H1 (cell line): ENCODE data around the gene GABRB2. TPM values are rescaled to one million over a fixed set of nuclear protein-coding genes. Genes with fewer than 3 reads are reported as not detected.

Source experiments
- CTCF ChIA-PET: fragments of 300-600 bp; sonication (Branson Sonifier 250); formaldehyde crosslinking; loops from one replicate; lab custom pipeline; 2021; ENCODE audit not compliant: partially characterized antibody; lab: Charles Lee
- POLR2A ChIA-PET: fragments of 300-600 bp; sonication (Branson Sonifier 250); formaldehyde crosslinking; loops from one replicate; lab custom pipeline; 2021; ENCODE audit warnings: inconsistent platforms; ENCODE audit not compliant: partially characterized antibody; lab: Charles Lee
- DNase-seq, 2 experiments: peaks; one replicate each; pipeline versions ENCODE4 v3.0.0 to v3.0.0-alpha.2; 2010 to 2022; ENCODE audit warnings: low spot score in 2 of 2, low read depth in 1 of 2, mixed read lengths in 1 of 2
- FAIRE-seq: peaks from 2 replicates; lab custom pipeline; 2011; peaks lifted over from hg19 to GRCh38; lab: Jason Lieb, UNC
- H2AFZ ChIP-seq: 2 replicates; pipeline ENCODE4 v1.8.1; 2012; ENCODE audit warnings: low read length, inconsistent platforms
- H2AK5ac ChIP-seq: 2 replicates; pipeline ENCODE4 v1.6.1; 2013; ENCODE audit warnings: low read depth, low read length
- H2BK120ac ChIP-seq: replicated peaks from 2 replicates; pipeline ENCODE3; 2013; ENCODE audit warnings: low read depth, low read length, inconsistent platforms
- H2BK12ac ChIP-seq: 2 replicates; pipeline ENCODE4 v1.6.1; 2013; ENCODE audit warnings: low read depth, low read length
- H2BK15ac ChIP-seq: 2 replicates; pipeline ENCODE4 v1.6.1; 2013; ENCODE audit warnings: low read length
- H2BK20ac ChIP-seq: 2 replicates; pipeline ENCODE4 v1.6.1; 2013; ENCODE audit warnings: low read length
- H2BK5ac ChIP-seq: 2 replicates; pipeline ENCODE4 v1.6.1; 2013; ENCODE audit warnings: low read depth, low read length
- H3K14ac ChIP-seq: 2 replicates; pipeline ENCODE4 v1.6.1; 2013; ENCODE audit warnings: inconsistent platforms; ENCODE audit not compliant: insufficient read length
- H3K18ac ChIP-seq: 2 replicates; pipeline ENCODE4 v1.6.1; 2013; ENCODE audit warnings: low read length; ENCODE audit errors: extremely low read depth
- H3K23ac ChIP-seq: 2 replicates; pipeline ENCODE4 v1.6.1; 2013; ENCODE audit warnings: inconsistent platforms; ENCODE audit not compliant: insufficient read length
- H3K23me2 ChIP-seq: 2 replicates; pipeline ENCODE4 v1.6.1; 2013; ENCODE audit warnings: low read depth, low read length
- H3K27ac ChIP-seq: 2 replicates; pipeline ENCODE4 v1.6.1; 2011; ENCODE audit warnings: low read depth, low read length, inconsistent platforms
- H3K27me3 ChIP-seq, 4 experiments: replicated peaks in 1 of 4; 1 replicate in 1 of 4; 2 replicates in 3 of 4; pipeline versions ENCODE4 v1.6.1 to v1.8.1; 2011 to 2013; ENCODE audit warnings: low read length in 3 of 4, mild to moderate bottlenecking in 3 of 4, inconsistent platforms in 2 of 4, mixed read lengths in 2 of 4, moderate library complexity in 1 of 4; ENCODE audit not compliant: control insufficient read depth in 3 of 4, insufficient read depth in 3 of 4; ENCODE audit errors: extremely low read depth in 1 of 4
- H3K36me3 ChIP-seq, 4 experiments: 2 replicates each; pipeline versions ENCODE4 v1.6.1 to v1.8.1; 2011 to 2013; ENCODE audit warnings: mild to moderate bottlenecking in 4 of 4, low read length in 3 of 4, moderate library complexity in 2 of 4, control low read depth in 1 of 4, inconsistent platforms in 1 of 4; ENCODE audit not compliant: insufficient read depth in 4 of 4, control insufficient read depth in 2 of 4
- H3K4ac ChIP-seq: replicated peaks from 2 replicates; pipeline ENCODE3; 2013; ENCODE audit warnings: low read length, low read depth, mixed read lengths, inconsistent platforms; ENCODE audit not compliant: insufficient read length
- H3K4me1 ChIP-seq, 4 experiments: replicated peaks in 1 of 4; 1 replicate in 1 of 4; 2 replicates in 3 of 4; pipeline versions ENCODE4 v1.6.1 to v1.8.1; 2011 to 2013; ENCODE audit warnings: low read length in 3 of 4, inconsistent platforms in 2 of 4, mixed read lengths in 1 of 4; ENCODE audit not compliant: insufficient read depth in 4 of 4, control insufficient read depth in 3 of 4
- H3K4me2 ChIP-seq, 2 experiments: 2 replicates each; pipeline versions ENCODE4 v1.6.1 to v1.8.1; 2011 to 2013; ENCODE audit warnings: low read depth in 2 of 2, low read length in 2 of 2, control low read depth in 1 of 2, inconsistent platforms in 1 of 2, mild to moderate bottlenecking in 1 of 2; ENCODE audit not compliant: insufficient read depth in 1 of 2
- H3K4me3 ChIP-seq, 4 experiments: fragments of 200-600, 300-600 bp in 1 of 4; sonication (generic), shearing (Covaris generic), sonication (Bioruptor Twin) in 1 of 4; 2 replicates each; pipeline versions ENCODE4 v1.5.1 to v1.8.1; 2011 to 2016; ENCODE audit warnings: low read length in 4 of 4, low read depth in 3 of 4, control low read depth in 2 of 4, inconsistent platforms in 2 of 4, mild to moderate bottlenecking in 2 of 4, mixed read lengths in 1 of 4, moderate library complexity in 1 of 4; ENCODE audit not compliant: insufficient read depth in 2 of 4; ENCODE audit errors: extremely low read depth in 1 of 4
- H3K56ac ChIP-seq: replicated peaks from 2 replicates; pipeline ENCODE3; 2013; ENCODE audit warnings: low read depth, mild to moderate bottlenecking, mixed read lengths, low read length, inconsistent platforms; ENCODE audit not compliant: insufficient read length
- H3K79me1 ChIP-seq: 2 replicates; pipeline ENCODE4 v1.6.1; 2013; ENCODE audit warnings: low read depth, low read length, control low read depth
- H3K79me2 ChIP-seq, 2 experiments: 2 replicates each; pipeline versions ENCODE4 v1.6.1 to v1.8.1; 2012 to 2013; ENCODE audit warnings: low read length in 2 of 2, mild to moderate bottlenecking in 2 of 2, inconsistent platforms in 1 of 2; ENCODE audit not compliant: insufficient read depth in 2 of 2, control insufficient read depth in 1 of 2
- H3K9ac ChIP-seq, 4 experiments: replicated peaks in 1 of 4; 1 replicate in 1 of 4; 2 replicates in 3 of 4; pipeline versions ENCODE4 v1.6.1 to v1.8.1; 2011 to 2013; ENCODE audit warnings: low read depth in 3 of 4, low read length in 3 of 4, control low read depth in 2 of 4, mild to moderate bottlenecking in 2 of 4, moderate library complexity in 2 of 4, inconsistent platforms in 1 of 4; ENCODE audit errors: extremely low read depth in 1 of 4
- H3K9me3 ChIP-seq, 2 experiments: 2 replicates each; pipeline versions ENCODE4 v1.6.1 to v1.8.1; 2012 to 2013; ENCODE audit warnings: mild to moderate bottlenecking in 2 of 2, moderate library complexity in 2 of 2, control low read depth in 1 of 2, inconsistent platforms in 1 of 2, low read depth in 1 of 2, low read length in 1 of 2, mixed read lengths in 1 of 2; ENCODE audit not compliant: insufficient read depth in 2 of 2
- H4K20me1 ChIP-seq, 2 experiments: replicated peaks in 1 of 2; 2 replicates each; pipeline versions ENCODE3 to v1.8.1; 2011 to 2013; ENCODE audit warnings: inconsistent platforms in 2 of 2, low read length in 2 of 2, mild to moderate bottlenecking in 1 of 2; ENCODE audit not compliant: insufficient read depth in 2 of 2, control insufficient read depth in 1 of 2
- H4K5ac ChIP-seq: 2 replicates; pipeline ENCODE4 v1.6.1; 2013; ENCODE audit warnings: low read length, low read depth, mixed read lengths, inconsistent platforms; ENCODE audit not compliant: insufficient read length
- H4K8ac ChIP-seq: 2 replicates; pipeline ENCODE4 v1.8.0; 2013; ENCODE audit warnings: mild to moderate bottlenecking, moderate library complexity, low read length, inconsistent platforms; ENCODE audit not compliant: insufficient read depth; ENCODE audit errors: extremely low read depth
- H4K91ac ChIP-seq: replicated peaks from 2 replicates; pipeline ENCODE3; 2013; ENCODE audit warnings: low read length, mixed read lengths, inconsistent platforms; ENCODE audit not compliant: insufficient read length
- BACH1 ChIP-seq: IDR thresholded peaks from 2 replicates; pipeline ENCODE4 v1.6.1; 2012; ENCODE audit warnings: low read length, improper control_type of control experiment
- CBX5 ChIP-seq: fragments of 300-800, 300-1000 bp; sonication (generic); IDR thresholded peaks from 2 replicates; pipeline ENCODE4 v1.7.1; 2016; ENCODE audit warnings: antibody characterized with exemption, low read length, low read depth
- CEBPB ChIP-seq: IDR thresholded peaks from 2 replicates; pipeline ENCODE4 v1.6.1; 2012; ENCODE audit warnings: low read depth, low read length
- CTCF ChIP-seq, 3 experiments: IDR thresholded peaks; 1 replicate in 2 of 3; 2 replicates in 1 of 3; pipeline versions ENCODE4 v1.5.1 to v1.6.1; 2011; ENCODE audit warnings: low read length in 3 of 3, mild to moderate bottlenecking in 3 of 3, inconsistent platforms in 2 of 3, low read depth in 1 of 3, moderate library complexity in 1 of 3; ENCODE audit not compliant: insufficient read depth in 1 of 3; ENCODE audit errors: control extremely low read depth in 1 of 3
- EZH2 ChIP-seq: fragments of 200-600 bp; sonication (generic); IDR thresholded peaks from 2 replicates; pipeline ENCODE4 v1.7.1; 2012; ENCODE audit warnings: low read depth, mild to moderate bottlenecking, moderate library complexity, low read length, inconsistent platforms; ENCODE audit not compliant: severe bottlenecking
- FOSL1 ChIP-seq: IDR thresholded peaks from 2 replicates; pipeline ENCODE4 v1.6.1; 2011; ENCODE audit warnings: mild to moderate bottlenecking, low read depth, low read length, moderate library complexity; ENCODE audit not compliant: insufficient read depth
- KDM5A ChIP-seq: fragments of 200-600 bp; IDR thresholded peaks from 2 replicates; pipeline ENCODE4 v1.7.1; 2012; ENCODE audit warnings: mild to moderate bottlenecking, low read length, inconsistent platforms, mixed read lengths
- MAFK ChIP-seq: IDR thresholded peaks from 2 replicates; pipeline ENCODE4 v1.6.1; 2012; ENCODE audit warnings: low read depth, mild to moderate bottlenecking, improper control_type of control experiment, low read length
- MAX ChIP-seq: IDR thresholded peaks from 2 replicates; pipeline ENCODE4 v1.6.1; 2012; ENCODE audit warnings: inconsistent platforms
- NRF1 ChIP-seq: IDR thresholded peaks from 2 replicates; pipeline ENCODE4 v1.6.1; 2011; ENCODE audit warnings: mild to moderate bottlenecking, low read depth, low read length, improper control_type of control experiment
- POLR2AphosphoS5 ChIP-seq: IDR thresholded peaks from 2 replicates; pipeline ENCODE4 v1.6.1; 2011; ENCODE audit warnings: low read depth, low read length
- SUZ12 ChIP-seq: fragments of 200-600 bp; sonication (generic); IDR thresholded peaks from 2 replicates; pipeline ENCODE4 v1.6.1; 2012; ENCODE audit warnings: mild to moderate bottlenecking, inconsistent platforms, low read length, moderate library complexity, mixed read lengths
- ZNF274 ChIP-seq: IDR thresholded peaks from 2 replicates; pipeline ENCODE4 v1.7.0; 2012; ENCODE audit warnings: low read length, borderline replicate concordance; ENCODE audit errors: extremely low read depth
- polyA plus RNA-seq, 7 experiments: library from polyadenylated mRNA; depleted of rRNA in 3 of 7; stranded (reverse) in 5 of 7; unstranded in 2 of 7; fragments of >200 nt in 5 of 7; fragments of 200-250 nt in 2 of 7; gene quantifications; 1 replicate in 5 of 7; 2 replicates in 1 of 7; 4 replicates in 1 of 7; pipeline versions ENCODE4 v1.2.1 to v1.2.3, GENCODE V29; 2011 to 2013; ENCODE audit warnings: missing spikeins in 2 of 7, mixed read lengths in 2 of 7
- total RNA-seq: library from RNA; stranded (reverse); fragmentation: NEBNext Ultra II Directional; extraction: Animal tissue kit (Norgen Biotek cat#: 25700); gene quantifications from 2 replicates; pipeline ENCODE4 v1.2.1, GENCODE V29; 2021

Gene GABRB2
- total and polyA plus RNA-seq, 2 of the 8 experiments (the other 6 are each of a cell fraction or from before 2014, with no cell fraction given): 0.54 to 1.9 TPM

- DNase-seq (no peak), FAIRE-seq (no peak)
- Histone ChIP-seq H3K9me3 (no peaks in the 10 kb centered on the region), H3K4ac (no peak overlapping the region), H2BK5ac (no peak overlapping the region), H3K79me1 (no peaks in the 10 kb centered on the region), H4K8ac (no peak overlapping the region), H2BK15ac (no peak overlapping the region), H3K27ac (no peak overlapping the region), H3K27me3 (no peaks in the 10 kb centered on the region), H4K20me1 (no peaks in the 10 kb centered on the region), H3K14ac (no peak overlapping the region), H2BK120ac (no peak overlapping the region), H4K5ac (no peak overlapping the region), H3K4me3 (no peak overlapping the region), H2AFZ (no peak overlapping the region), H3K56ac (no peak overlapping the region), H2BK12ac (no peak overlapping the region), H2BK20ac (no peak overlapping the region), H3K4me1 (no peaks in the 10 kb centered on the region), H3K36me3 (no peaks in the 10 kb centered on the region), H4K91ac (no peak overlapping the region), H3K23ac (no peak overlapping the region), H3K23me2 (no peaks in the 10 kb centered on the region), H2AK5ac (no peak overlapping the region), H3K9ac (no peak overlapping the region), H3K4me2 (no peak overlapping the region), H3K79me2 (no peaks in the 10 kb centered on the region), H3K18ac (no peak overlapping the region)
- ChIA-PET POLR2A (no interaction called here), CTCF (interaction anchor here (0.6 to 1.1 kb wide), 2 partner anchors 16 to 62 kb away, joined by 3 to 4 read pairs; no protein-coding TSS in a partner anchor)
- TF ChIP-seq CBX5 (no peak), POLR2AphosphoS5 (no peak), NRF1 (no peak), CEBPB (no peak), EZH2 (no peak), MAX (no peak), ZNF274 (no peak), CTCF (IDR thresholded peaks at IDR 0.05; ENCODE audit: control extremely low read depth in 1 of 3, insufficient read depth in 1 of 3, low read depth in 1 of 3, low read length in 3 of 3) (no peak), SUZ12 (no peak), MAFK (no peak), BACH1 (no peak), KDM5A (no peak), FOSL1 (no peak)
Measured at GRCh38 chr5:161295721-161296250, 250.7 kb downstream of the GABRB2 start.
